Ovary (tissue), 10 donors: ENCODE data around the gene SYT8. TPM values are rescaled to one million over a fixed set of nuclear protein-coding genes. Genes with fewer than 3 reads are reported as not detected.
A peak's percentile ranks its signal among the peaks of the same experiment; 100 is the strongest.

Experiments
- DNase-seq, 5 donors: peaks; one replicate each; pipeline ENCODE4 v3.0.0-alpha.2; 2019 to 2020
- H3K27ac ChIP-seq, 2 donors: fragments of 200-600 bp; one replicate each; pipeline versions ENCODE4 v1.5.1 to v1.8.0; 2019 to 2022
- H3K27me3 ChIP-seq: fragments of 200-600 bp; one replicate; pipeline ENCODE4 v1.8.0; 2022
- H3K36me3 ChIP-seq: fragments of 200-600 bp; sonication (generic); one replicate; pipeline ENCODE4 v1.5.1; 2019
- H3K4me1 ChIP-seq: one replicate; pipeline ENCODE4 v1.8.1; 2013; ENCODE audit warnings: mild to moderate bottlenecking, moderate library complexity; ENCODE audit not compliant: insufficient read depth
- H3K4me3 ChIP-seq: fragments of 200-600 bp; sonication (generic); one replicate; pipeline ENCODE4 v1.5.1; 2017
- H3K9me3 ChIP-seq, 2 donors: fragments of 200-600 bp in 1 of 2; sonication (generic) in 1 of 2; one replicate each; pipeline versions ENCODE4 v1.5.1 to v1.8.1; 2013 to 2019; ENCODE audit warnings: mild to moderate bottlenecking in 1 of 2, moderate library complexity in 1 of 2
- EP300 ChIP-seq: sonication (generic); formaldehyde crosslinking; IDR thresholded peaks from one replicate; pipeline ENCODE4 v1.6.1; 2017; ENCODE audit warnings: antibody characterized with exemption
- POLR2A ChIP-seq: fragments of 450-650 bp; IDR thresholded peaks from one replicate; pipeline ENCODE4 v1.6.1; 2017; ENCODE audit warnings: antibody characterized with exemption, mild to moderate bottlenecking, moderate library complexity
- WGBS, 3 donors: extraction: QIAGEN DNeasy Blood & Tissue Kit in 1 of 3; methylation state at CpG; one replicate each; pipeline versions ENCODE4 v1.1.5 to v1.1.7; 2013 to 2017; 5-methylcytosine and 5-hydroxymethylcytosine counted together
- intact Hi-C, 4 donors: fragments of 100-400 bp; cut with DNase I; formaldehyde crosslinking; loops; one replicate each; pipeline versions ENCODE4 v1.11.0 to v1.15.1; 2022 to 2023
- long read RNA-seq, 3 donors: library from polyadenylated mRNA in 2 of 3; unstranded in 2 of 3; transcript quantifications; one replicate each; pipeline ENCODE4 v2.0.0 and lab custom pipeline, GENCODE V29; 2021 to 2026
- polyA plus RNA-seq, 2 donors: library from polyadenylated mRNA; stranded (reverse); fragments of 200-250 nt in 1 of 2; fragments of 350-450 nt in 1 of 2; fragmentation: Illumina TruSeq in 1 of 2; extraction: RNeasy Lipid Tissue Mini Kit (QIAGEN cat#74804) in 1 of 2; gene quantifications; one replicate each; pipeline ENCODE4 v1.2.3, GENCODE V29; 2013 to 2014
- total RNA-seq, 7 donors: library from RNA; depleted of rRNA in 2 of 7; stranded (reverse); fragments of >200 nt in 2 of 7; fragmentation: NEBNext Ultra II Directional in 3 of 7; extraction: Animal tissue kit (Norgen Biotek cat#: 25700) in 3 of 7; gene quantifications; one replicate each; pipeline versions ENCODE4 v1.1.0 to v1.2.4, GENCODE V29; 2016 to 2023
- TF ChIP-seq, protein P1 (sequence below), 3 donors: fragments of 450-650 bp in 2 of 3; fragments of 200-600 bp in 1 of 3; IDR thresholded peaks; one replicate each; pipeline versions ENCODE4 v1.5.1 to v1.8.0; 2016 to 2022; ENCODE audit warnings: antibody characterized with exemption in 3 of 3, mild to moderate bottlenecking in 1 of 3
- donor health status: DM: no; HTN: no; CAD: no; lungs with moderate emphysema.
- donor health status: DM: no; HTN: no; CAD: no.
- donor health status: Bipolar disorder and iron deficiency.
- donor health status: DM: yes; HTN: yes; CAD: no.
- donor health status: DM: no; HTN: no; CAD: no.
- donor health status: DM: yes; HTN: yes; CAD: no.

The SYT8 gene, protein sequence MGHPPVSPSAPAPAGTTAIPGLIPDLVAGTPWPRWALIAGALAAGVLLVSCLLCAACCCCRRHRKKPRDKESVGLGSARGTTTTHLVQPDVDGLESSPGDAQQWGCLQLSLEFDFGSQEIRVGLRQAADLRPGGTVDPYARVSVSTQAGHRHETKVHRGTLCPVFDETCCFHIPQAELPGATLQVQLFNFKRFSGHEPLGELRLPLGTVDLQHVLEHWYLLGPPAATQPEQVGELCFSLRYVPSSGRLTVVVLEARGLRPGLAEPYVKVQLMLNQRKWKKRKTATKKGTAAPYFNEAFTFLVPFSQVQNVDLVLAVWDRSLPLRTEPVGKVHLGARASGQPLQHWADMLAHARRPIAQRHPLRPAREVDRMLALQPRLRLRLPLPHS
- total RNA-seq: 1 to 10 TPM in 1 of 7 donors, under 1 TPM in 1, not detected in 5; 0.24 to 2.4 TPM
- not detected for polyA plus RNA-seq
- long read RNA-seq, donor 1: 0 reads
- long read RNA-seq, donor 2: 0 reads
- long read RNA-seq, donor 3: 0 reads

DNA sequence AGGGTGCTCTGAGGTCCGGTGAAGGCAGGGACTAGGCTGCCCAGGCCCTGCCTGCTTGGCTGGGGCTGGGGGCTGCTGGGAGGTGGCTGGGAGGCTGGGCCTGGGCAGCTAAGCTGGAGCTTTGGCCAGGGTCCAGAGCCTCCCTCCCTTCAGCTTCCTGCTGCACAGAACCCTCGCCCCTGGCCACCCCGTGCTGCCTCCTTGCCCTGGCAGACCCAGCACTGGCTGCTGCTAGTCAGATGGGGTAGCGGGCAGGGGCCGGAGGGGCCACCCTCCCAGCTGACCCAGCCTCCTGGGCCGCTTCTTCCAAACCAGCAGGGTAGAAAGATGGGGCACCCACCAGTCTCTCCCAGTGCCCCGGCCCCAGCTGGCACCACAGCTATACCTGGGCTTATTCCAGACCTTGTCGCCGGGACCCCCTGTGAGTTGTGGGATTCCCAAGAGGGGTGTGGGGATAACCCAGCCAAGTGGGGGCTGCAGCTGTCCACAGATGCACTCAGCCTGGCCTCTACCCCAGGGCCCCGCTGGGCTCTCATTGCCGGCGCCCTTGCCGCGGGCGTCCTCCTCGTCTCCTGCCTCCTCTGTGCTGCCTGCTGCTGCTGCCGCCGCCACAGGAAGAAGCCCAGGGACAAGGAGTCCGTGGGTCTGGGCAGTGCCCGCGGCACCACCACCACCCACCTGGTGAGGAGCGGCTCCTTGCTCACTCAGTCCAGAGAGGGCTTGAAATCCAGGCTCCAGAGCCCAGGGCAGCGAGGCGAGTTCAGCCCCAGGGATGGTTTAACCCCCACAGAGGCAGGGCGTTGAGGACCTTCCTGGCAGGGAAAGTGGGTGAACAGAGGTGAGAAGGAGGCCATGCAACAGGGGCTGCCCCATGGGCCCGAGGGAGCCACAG, at the start of gene SYT8:
Gene SYT8, plus strand, starts transcription at position 212 of the 892 bp plus-strand sequence. Its CDS starts 116 bp downstream, at position 328.
- Histone ChIP-seq H3K4me1 (peaks cover 1% of the 10 kb centered on the region), H3K27ac (no peak within 1 kb of the TSS), H3K4me3 (no peak within 1 kb of the TSS), H3K9me3 (no peaks in the 10 kb centered on the region), H3K36me3 (no peaks in the 10 kb centered on the region), H3K27me3 (no peaks in the 10 kb centered on the region)
- TF ChIP-seq, protein P1, sequence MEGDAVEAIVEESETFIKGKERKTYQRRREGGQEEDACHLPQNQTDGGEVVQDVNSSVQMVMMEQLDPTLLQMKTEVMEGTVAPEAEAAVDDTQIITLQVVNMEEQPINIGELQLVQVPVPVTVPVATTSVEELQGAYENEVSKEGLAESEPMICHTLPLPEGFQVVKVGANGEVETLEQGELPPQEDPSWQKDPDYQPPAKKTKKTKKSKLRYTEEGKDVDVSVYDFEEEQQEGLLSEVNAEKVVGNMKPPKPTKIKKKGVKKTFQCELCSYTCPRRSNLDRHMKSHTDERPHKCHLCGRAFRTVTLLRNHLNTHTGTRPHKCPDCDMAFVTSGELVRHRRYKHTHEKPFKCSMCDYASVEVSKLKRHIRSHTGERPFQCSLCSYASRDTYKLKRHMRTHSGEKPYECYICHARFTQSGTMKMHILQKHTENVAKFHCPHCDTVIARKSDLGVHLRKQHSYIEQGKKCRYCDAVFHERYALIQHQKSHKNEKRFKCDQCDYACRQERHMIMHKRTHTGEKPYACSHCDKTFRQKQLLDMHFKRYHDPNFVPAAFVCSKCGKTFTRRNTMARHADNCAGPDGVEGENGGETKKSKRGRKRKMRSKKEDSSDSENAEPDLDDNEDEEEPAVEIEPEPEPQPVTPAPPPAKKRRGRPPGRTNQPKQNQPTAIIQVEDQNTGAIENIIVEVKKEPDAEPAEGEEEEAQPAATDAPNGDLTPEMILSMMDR (IDR thresholded peaks at IDR 0.05): no peak
- no peak for TF ChIP-seq POLR2A
- no peak for TF ChIP-seq EP300
- intact Hi-C loops: loop anchor here in 3 of 4 donors (2.0 to 10.0 kb wide), 6 partner anchors 47 to 317 kb away; partner anchors contain the start of gene KRTAP5-6 (in 1 of the 3)
- 83 to 91% (median 89%) methylated on average over 24 to 26 of the region's 26 CpGs for WGBS, 3 donors
- peak in 1 of 5 donors; percentile 37 for DNase-seq

DNA sequence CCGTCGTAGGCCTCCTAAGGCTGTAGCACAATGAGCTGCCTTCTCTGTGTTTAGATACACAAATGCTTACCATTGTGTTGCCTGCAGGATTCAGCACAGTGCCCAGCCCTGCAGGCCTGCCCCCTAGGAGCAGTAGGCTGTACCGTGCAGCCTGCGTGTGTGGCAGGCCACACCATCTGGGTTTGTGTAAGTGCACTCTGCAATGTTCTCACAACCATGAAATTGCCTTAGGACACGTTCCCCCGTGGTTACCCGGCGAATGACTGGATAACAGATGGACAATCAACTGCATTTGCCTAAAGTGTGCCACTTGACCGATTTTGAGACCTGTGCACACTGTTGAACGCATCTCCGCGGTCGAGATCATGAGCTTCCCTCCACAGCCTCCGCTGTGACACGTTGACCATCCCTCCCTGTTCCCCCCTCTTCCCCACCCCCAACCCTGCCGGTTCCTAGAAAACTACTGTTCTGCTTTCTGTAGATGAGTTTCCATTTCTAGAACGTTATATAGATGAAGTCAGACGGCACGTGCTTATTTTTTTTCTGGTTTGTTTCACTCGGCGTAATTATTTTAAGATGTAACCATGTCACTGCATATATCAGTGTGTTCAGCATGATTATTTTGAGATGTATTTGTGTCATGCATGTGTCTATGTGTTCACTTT, 48.9 kb upstream of the SYT8 start:
- H3K36me3 ChIP-seq: no peaks in the 10 kb centered on the region
- TF ChIP-seq POLR2A (no peak), EP300 (no peak)
- TF ChIP-seq, protein P1 (IDR thresholded peaks at IDR 0.05): no peak
- H3K27me3 ChIP-seq: no peaks in the 10 kb centered on the region
- H3K4me3 ChIP-seq: no peak overlapping the region
- H3K9me3 ChIP-seq: no peaks in the 10 kb centered on the region
- no peak for DNase-seq
- intact Hi-C loops: loop anchor here in 1 of 4 donors (10.0 kb wide), 1 partner anchor 51 kb away; no protein-coding TSS in a partner anchor
- no peak overlapping the region for H3K27ac ChIP-seq
- 80 to 83% (median 82%) methylated on average over 21 of the region's 21 CpGs for WGBS, 3 donors
- H3K4me1 ChIP-seq: no peaks in the 10 kb centered on the region

DNA sequence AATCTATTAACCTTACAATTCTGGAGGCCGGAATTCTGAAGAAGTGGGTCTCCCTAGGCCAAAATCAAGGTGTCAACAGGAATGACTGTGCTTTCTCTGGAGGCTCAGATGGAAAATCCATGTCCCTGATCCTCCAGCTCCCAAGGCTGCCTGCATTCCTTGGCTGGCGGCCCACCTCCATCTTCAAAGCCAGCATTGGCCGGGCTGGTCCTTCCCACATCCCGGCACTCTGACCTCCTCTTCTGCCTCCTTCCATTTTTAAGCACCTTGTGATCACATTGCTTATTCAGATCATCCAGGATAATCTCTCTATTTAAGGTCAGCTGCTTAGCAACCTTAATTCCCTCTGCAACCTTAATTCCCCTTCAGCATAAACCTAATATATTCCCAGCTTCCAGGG, 48.3 kb upstream of the SYT8 start:
- H3K4me1 ChIP-seq: no peaks in the 10 kb centered on the region
- intact Hi-C loops: loop anchor here in 1 of 4 donors (10.0 kb wide), 1 partner anchor 52 kb away; no protein-coding TSS in a partner anchor
- H3K36me3 ChIP-seq: no peaks in the 10 kb centered on the region
- no peaks in the 10 kb centered on the region for H3K9me3 ChIP-seq
- DNase-seq: no peak
- WGBS, 3 donors: 72 to 77% (median 75%) methylated on average over 4 of the region's 4 CpGs
- H3K27ac ChIP-seq: no peak overlapping the region
- no peak for TF ChIP-seq EP300
- TF ChIP-seq, protein P1 (IDR thresholded peaks at IDR 0.05): no peak
- TF ChIP-seq POLR2A: no peak
- H3K27me3 ChIP-seq: no peaks in the 10 kb centered on the region
- no peak overlapping the region for H3K4me3 ChIP-seq

DNA sequence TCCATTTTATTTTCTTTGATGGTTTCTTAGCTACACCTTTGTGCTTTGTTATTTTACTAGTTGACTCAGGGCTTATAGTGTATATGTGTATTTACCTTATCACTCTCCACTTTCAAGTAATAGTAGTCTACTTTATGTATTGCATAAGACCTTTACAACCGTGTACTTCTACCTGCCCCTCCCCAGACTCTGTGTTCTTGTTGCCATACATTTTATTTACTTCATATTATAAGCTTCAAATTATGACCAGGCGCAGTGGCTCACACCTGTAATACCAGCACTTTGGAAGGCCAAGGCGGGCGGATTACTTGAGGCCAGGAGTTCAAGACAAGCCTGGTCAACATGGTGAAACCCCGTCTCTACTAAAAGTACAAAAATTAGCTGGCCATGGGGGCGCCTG, 42.9 kb upstream of the SYT8 start:
- Histone ChIP-seq H3K4me1 (no peaks in the 10 kb centered on the region), H3K27ac (no peak overlapping the region), H3K36me3 (no peaks in the 10 kb centered on the region), H3K4me3 (no peak overlapping the region), H3K27me3 (no peaks in the 10 kb centered on the region), H3K9me3 (no peaks in the 10 kb centered on the region)
- TF ChIP-seq, protein P1 (IDR thresholded peaks at IDR 0.05): no peak
- no peak for TF ChIP-seq POLR2A
- no peak for TF ChIP-seq EP300
- intact Hi-C loops: no loop called here
- no peak for DNase-seq
- WGBS, 3 donors: 85 to 88% (median 87%) methylated on average over 6 of the region's 6 CpGs
